ENCODE measurements around the gene SORBS1.

Gene SORBS1

DNA sequence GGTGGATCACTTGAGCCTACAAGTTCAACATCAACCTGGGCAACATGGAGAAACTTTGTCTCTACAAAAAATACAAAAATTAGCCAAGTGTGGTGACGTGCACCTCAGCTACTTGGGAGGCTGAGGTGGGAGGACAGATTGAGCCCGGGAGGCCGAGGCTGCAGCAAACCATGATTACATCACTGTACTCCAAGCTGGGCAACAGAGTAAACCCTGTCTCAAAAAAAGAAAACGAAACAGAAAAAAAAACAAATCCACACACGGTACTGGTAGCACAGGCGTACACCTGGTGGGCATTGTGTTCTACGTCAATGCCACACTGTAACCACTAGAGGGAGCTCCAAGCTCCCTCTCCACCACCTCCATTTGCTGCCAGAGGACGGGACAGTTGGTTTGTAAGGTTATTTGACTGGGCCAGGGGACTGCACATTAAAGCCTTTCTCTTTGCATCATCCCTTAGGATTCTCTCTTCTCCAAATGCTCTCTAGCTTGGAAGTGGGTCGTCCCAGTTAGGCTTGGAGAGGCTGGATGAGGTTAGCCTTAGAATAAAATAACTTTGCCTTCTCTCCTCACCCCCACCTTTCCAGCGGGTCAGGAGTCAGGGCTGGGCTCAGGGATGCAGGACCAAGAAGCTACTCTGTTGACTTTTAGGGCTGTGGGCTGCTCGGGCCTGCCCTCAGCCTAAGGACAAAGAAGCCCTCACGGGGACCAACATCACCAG is 130.8 kb downstream of the SORBS1 start:
- peak; percentile 73 for DNase-seq

DNA sequence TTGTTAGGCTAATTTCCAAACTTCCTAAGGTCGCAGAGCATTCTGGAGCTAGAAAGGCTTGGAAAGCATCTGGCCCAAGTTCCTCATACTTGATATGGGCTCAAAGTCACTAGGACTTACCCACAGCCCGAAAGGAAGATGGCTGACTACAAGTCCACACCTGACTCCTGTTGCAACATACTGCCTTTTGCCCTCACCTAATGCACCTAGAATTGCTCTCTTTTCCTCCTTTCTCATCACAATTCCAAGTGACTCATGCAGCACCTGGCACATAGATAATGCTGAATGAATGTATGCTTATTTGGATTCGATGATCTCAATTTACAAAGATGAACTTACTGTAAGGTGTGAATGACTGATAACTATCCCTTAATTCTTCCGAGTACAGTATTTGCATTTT is 131.5 kb downstream of the SORBS1 start:
- DNase-seq = no peak

DNA sequence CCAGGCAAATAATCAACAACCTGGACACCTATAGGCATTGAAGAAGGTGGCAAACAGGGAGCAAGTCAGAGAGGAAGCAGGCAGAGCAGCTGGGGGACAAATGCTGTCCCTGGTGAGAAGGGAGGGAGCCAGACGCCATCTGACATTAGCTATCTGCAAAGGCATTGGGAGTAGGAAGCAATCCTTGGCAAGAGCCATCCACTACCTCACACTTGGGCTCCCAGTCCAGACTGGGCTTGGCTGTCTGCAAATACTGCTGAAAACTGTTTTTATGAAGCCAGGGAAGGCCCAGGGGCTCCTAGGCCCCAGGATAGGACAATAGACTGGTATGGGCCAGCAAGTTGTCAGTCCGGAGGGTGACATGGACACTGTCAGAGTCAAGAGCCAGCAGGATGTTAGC is 132.5 kb downstream of the SORBS1 start:
- no peak for DNase-seq

- no peak for DNase-seq
Observed at GRCh38 chr10:95426482-95426881, 134.7 kb downstream of the SORBS1 start.

- DNase-seq = no peak
Observed at GRCh38 chr10:95425592-95426465, 135.3 kb downstream of the SORBS1 start.

GRCh38 chr10:95423164-95424005 is 137.8 kb downstream of the SORBS1 start:
- DNase-seq = no peak

- DNase-seq = no peak
Observed at GRCh38 chr10:95422233-95422632, 138.9 kb downstream of the SORBS1 start.

- DNase-seq = no peak
Observed at GRCh38 chr10:95421782-95422181, 139.4 kb downstream of the SORBS1 start.

DNA sequence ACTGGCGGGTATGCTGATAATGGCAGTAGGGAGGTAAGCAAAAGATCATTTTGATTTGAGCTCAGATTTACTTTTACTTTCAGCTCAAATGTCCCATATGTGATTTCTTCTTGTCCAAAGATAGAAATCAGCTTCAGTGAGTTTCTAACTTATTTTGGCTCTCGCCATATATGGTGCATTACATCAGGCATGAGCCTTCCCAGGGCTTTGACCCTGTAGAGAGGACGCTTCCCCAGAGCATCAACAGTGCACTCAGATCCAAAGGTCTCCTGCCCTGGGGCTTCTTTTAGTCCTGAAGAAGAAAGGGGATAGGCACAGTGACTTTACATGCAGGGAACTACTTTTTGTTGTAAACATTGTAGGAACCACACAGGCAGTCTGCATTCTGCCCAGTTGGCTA is 141.8 kb downstream of the SORBS1 start:
- DNase-seq = no peak

GRCh38 chr10:95416973-95417372 is 144.2 kb downstream of the SORBS1 start:
- no peak for DNase-seq

- no peak for DNase-seq
Observed at GRCh38 chr10:95416270-95416669, 144.9 kb downstream of the SORBS1 start.

- DNase-seq = no peak
Observed at GRCh38 chr10:95415621-95416031, 145.5 kb downstream of the SORBS1 start.

DNA sequence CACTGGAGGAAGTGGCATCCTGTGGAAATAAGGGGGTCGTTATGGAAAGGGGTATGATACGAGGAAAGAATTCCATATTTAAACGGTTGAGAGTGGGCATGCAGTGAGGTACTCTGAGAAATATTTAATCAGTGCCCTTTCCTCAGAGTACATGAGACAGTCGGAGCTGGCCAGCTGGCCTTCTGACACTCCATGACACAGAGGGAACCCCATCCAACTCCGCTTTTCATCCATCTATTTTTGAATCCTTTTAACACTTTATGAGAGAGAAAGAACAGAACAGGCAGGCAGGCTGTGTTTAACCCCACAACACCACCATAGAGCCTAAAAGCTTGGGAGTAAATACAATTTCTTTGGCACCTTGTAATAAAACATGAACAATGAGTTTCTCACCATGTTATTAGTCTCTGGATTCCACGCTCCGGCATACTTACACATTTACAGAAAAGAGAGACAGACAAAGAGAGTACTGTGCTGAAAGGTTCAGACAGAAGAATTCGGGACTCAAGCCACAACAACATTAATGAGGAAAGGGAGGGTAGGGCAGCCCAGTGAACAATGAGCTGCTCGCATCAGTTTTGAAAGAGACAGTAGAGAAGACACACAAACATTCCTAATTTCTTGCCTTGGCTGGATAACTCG is 146.2 kb downstream of the SORBS1 start:
- no peak for DNase-seq

- DNase-seq = no peak
Observed at GRCh38 chr10:95414016-95414830, 146.9 kb downstream of the SORBS1 start.

GRCh38 chr10:95413588-95413987 is 147.6 kb downstream of the SORBS1 start:
- no peak for DNase-seq

GRCh38 chr10:95411635-95412034 is 149.5 kb downstream of the SORBS1 start:
- DNase-seq = no peak

DNA sequence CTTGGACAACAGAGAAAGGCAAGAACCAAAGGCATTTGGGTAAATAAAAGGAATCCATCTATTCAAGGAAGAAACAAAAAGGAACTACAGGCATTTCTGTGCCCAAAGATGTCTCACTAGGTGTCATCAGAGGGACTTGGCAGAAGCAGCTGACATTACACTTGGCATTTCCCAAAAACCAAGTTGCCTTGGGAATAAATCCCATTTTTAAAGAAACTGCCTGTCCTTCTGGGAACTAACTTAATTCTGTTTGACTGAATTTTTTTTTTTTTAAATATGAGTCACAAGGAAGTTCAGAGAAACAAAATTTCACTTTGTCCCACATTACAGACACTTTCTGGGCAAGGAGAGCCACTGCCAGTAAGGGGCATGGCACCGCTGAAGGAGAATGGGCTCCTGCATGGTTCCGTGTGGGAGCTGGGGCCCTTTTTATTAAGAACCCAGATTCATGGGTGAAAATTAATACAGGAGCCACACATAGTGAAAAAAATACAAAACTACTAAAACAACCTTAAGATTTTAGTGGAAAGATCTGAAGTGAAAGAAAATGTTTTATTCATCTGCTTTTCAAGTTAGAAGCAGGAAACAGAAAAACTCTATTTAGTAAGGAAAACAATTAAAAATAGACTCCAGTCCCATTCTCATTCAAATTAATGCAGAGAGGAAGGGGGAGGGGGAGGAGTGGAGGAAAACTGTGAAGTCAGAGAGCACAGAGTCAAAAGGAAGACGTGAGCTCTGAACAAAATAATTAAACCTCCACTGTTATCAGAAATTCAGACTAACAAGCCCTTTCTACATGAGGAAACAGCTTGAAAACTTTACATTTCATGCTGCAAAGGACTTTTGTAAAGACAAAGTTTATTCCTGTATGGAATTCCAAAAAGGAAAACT is 151.9 kb downstream of the SORBS1 start:
- no peak for DNase-seq

DNA sequence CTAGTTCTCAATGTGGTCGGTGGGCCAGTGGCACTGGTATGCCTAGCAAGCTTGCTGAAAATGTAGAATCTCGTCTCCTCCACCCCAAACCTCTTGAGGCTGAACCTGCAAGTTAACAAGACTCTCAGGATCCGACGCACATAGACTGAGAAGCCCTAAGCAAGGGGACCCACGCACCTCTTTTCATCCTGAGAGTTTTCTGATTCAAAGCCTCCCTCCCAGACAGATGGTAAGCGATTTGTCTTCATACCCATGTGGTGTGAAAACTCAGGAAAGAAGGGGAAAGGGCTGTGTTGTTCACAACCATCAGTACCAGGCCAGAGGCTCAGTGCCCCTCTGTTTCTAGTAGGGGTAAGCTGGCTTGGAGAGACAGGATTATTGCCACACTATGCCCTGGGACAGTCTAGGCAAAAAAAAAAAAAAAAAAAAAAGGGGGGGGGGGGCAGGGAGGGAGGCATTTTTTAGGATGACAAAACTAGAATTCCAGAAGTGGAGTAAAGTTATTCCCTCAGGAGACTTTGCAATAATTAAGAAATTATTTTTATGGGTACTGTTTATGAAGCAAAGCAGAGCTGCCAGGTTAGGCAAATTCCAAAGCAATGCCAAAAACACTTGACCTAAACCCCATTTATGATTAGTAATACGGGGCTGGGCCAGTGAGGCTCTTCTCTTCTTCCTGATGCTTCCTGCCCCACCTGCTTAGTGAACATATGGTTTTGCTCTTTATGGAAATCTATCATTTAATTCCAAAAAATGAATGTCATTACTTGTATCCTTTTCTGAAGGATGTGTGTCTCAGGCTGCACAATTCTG is 152.8 kb downstream of the SORBS1 start:
- no peak for DNase-seq

GRCh38 chr10:95407546-95407945 is 153.6 kb downstream of the SORBS1 start:
- no peak for DNase-seq

Measured in right hindlimb (tissue), 1 donor.